AG04450 (cell line): Measurements from ENCODE around the gene UBXN7. TPM values are rescaled to one million over a fixed set of nuclear protein-coding genes. Genes with fewer than 3 reads are reported as not detected.

Experiments used
- CTCF ChIA-PET: fragments of 300-600, 350-600 bp; formaldehyde crosslinking; extraction: SDS; loops from one replicate; lab custom pipeline; 2022; ENCODE audit warnings: antibody characterized with exemption, inconsistent platforms; lab: Charles Lee
- POLR2A ChIA-PET: fragments of 350-600 bp; formaldehyde crosslinking; extraction: SDS; loops from one replicate; lab custom pipeline; 2021; ENCODE audit warnings: antibody characterized with exemption, inconsistent platforms; lab: Yijun Ruan, JAX
- DNase-seq: peaks from one replicate; pipeline ENCODE4 v3.0.0-alpha.2; 2011; ENCODE audit warnings: low read depth, low spot score
- H3K27ac ChIP-seq: one replicate; pipeline ENCODE4 v1.5.1; 2012; ENCODE audit warnings: low read depth, low read length, control low read depth
- H3K27me3 ChIP-seq: one replicate; pipeline ENCODE4 v1.6.0; 2012; ENCODE audit warnings: low read length; ENCODE audit not compliant: control insufficient read depth, insufficient read depth
- H3K4me3 ChIP-seq: 2 replicates; pipeline ENCODE4 v1.5.1; 2011; ENCODE audit warnings: mild to moderate bottlenecking, low read depth, low read length, control low read depth
- H3K9me3 ChIP-seq: 2 replicates; pipeline ENCODE4 v1.5.1; 2012; ENCODE audit warnings: low read length; ENCODE audit not compliant: control insufficient read depth, insufficient read depth
- CTCF ChIP-seq: IDR thresholded peaks from 2 replicates; pipeline ENCODE4 v1.5.1; 2011; ENCODE audit warnings: low read depth, low read length, control low read depth, inconsistent platforms
- polyA plus RNA-seq: library from polyadenylated mRNA; depleted of rRNA; stranded (reverse); fragments of >200 nt; gene quantifications from 2 replicates; pipeline ENCODE4 v1.2.3, GENCODE V29; 2011

UBXN7 gene
- polyA plus RNA-seq, 1 experiment: 28.6 TPM

- POLR2A ChIA-PET: no interaction called here
These were observed 97.2 kb downstream of the UBXN7 start for GRCh38 chr3:196334982-196335381.

DNA sequence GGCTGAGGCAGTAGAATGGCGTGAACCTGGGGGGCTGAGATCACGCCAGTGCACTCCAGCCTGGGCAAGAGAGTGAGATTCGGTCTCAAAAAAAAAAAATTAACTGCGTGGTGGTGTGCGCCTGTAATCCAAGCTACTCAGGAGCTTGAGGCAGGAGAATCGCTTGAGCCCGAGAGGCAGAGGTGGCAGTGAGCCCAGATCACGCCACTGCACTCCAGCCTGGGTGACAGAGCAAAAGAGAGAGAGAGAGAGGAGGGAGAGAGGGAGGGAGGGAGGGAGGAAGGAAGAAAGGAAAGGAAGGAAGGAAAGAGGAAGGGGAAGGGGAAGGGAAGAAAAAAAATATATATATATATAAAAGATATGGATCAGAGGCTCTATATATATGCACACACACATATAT, 100.1 kb downstream of the UBXN7 start:
- CTCF ChIA-PET: no interaction called here
- no peak overlapping the region for H3K27ac ChIP-seq

More at GRCh38 chr3:196334982-196335381, 97.2 kb downstream of the UBXN7 start:
- CTCF ChIA-PET: no interaction called here
- Histone ChIP-seq H3K4me3 (no peak overlapping the region), H3K27ac (no peak overlapping the region), H3K27me3 (peaks cover 2% of the 10 kb centered on the region), H3K9me3 (peaks cover 2% of the 10 kb centered on the region; the same call in 1 of the 2 replicates)
- DNase-seq: no peak
- no peak for TF ChIP-seq CTCF

GRCh38 chr3:196327405-196327804, 104.8 kb downstream of the UBXN7 start:
- ChIA-PET POLR2A (no interaction called here), CTCF (interaction anchor here (0.5 kb wide), 1 partner anchor 508 kb away, joined by 3 read pairs; no protein-coding TSS in a partner anchor)
- no peak overlapping the region for H3K27ac ChIP-seq
- H3K9me3 ChIP-seq: no peaks in the 10 kb centered on the region
- H3K4me3 ChIP-seq: no peak overlapping the region
- H3K27me3 ChIP-seq: no peaks in the 10 kb centered on the region
- no peak for DNase-seq
- no peak for TF ChIP-seq CTCF

More for the DNA sequence above, 100.1 kb downstream of the UBXN7 start:
- no peak for TF ChIP-seq CTCF
- POLR2A ChIA-PET: no interaction called here
- no peak for DNase-seq
- peaks cover 2% of the 10 kb centered on the region for H3K27me3 ChIP-seq
- no peaks in the 10 kb centered on the region for H3K9me3 ChIP-seq
- no peak overlapping the region for H3K4me3 ChIP-seq

DNA sequence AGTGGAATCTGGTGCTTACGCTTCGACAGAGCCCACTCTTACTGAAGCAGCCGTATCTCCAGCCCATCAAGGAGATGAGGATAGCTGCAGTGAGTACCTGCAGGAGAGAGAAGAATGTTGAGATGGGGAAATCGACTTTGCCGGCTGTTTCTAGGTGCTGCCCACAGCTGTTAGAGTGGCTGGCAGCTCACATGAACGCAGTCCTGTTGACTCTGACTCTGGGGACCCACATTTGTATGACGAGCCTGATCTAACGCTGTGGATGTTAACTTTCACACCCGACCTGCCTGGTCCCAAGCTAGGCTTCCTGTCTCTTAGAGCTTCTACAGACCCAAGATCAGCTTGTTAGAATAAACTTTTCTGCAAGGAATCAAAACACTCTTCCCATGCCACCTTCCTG, 105.3 kb downstream of the UBXN7 start:
- Histone ChIP-seq H3K27me3 (no peaks in the 10 kb centered on the region), H3K4me3 (no peak overlapping the region), H3K9me3 (no peaks in the 10 kb centered on the region), H3K27ac (no peak overlapping the region)
- CTCF ChIA-PET: no interaction called here
- POLR2A ChIA-PET: no interaction called here
- TF ChIP-seq CTCF: no peak
- DNase-seq: no peak

DNA sequence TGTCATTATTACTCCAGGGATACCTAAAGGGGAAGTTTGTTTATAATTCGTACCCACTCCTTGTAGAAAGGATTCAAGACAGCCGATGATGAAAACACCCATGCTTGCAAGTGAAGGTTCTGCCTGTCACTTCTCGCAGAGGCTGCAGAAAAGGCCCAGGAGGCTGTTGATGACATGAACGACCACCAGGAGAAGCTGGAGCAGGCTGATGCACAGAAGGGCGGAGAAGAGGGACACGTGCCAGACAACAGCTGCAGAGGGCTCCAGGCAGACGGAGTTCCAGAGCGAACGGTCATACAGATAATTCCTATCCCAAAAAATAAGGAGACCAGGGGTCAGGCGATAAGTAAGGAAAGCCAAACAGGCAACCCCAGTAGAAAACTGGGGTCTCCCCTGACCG, 108.5 kb downstream of the UBXN7 start:
- Histone ChIP-seq H3K4me3 (no peak overlapping the region), H3K27ac (no peak overlapping the region), H3K9me3 (no peaks in the 10 kb centered on the region), H3K27me3 (no peaks in the 10 kb centered on the region)
- peak; percentile 51 for TF ChIP-seq CTCF
- CTCF ChIA-PET: interaction anchor here (0.9 to 2.2 kb wide), 6 partner anchors 9 to 206 kb away, joined by 3 to 7 read pairs (median 4); no protein-coding TSS in a partner anchor
- POLR2A ChIA-PET: interaction anchor here (0.5 kb wide), 1 partner anchor 1168 kb away, joined by 3 read pairs; no protein-coding TSS in a partner anchor
- no peak for DNase-seq
